HepG2 (cell line): ENCODE measurements around the gene NT5C3B. TPM values are rescaled to one million over a fixed set of nuclear protein-coding genes. Genes with fewer than 3 reads are reported as not detected.
A peak's percentile ranks its signal among the peaks of the same experiment; 100 is the strongest.

Experiments
- ATF7-NPFF ChIP-seq: sonication (generic); formaldehyde crosslinking; IDR thresholded peaks from 2 replicates; pipeline ENCODE4 v1.8.1; 2023; ENCODE audit warnings: mild to moderate bottlenecking, low read depth, missing genetic modification reagents, moderate library complexity
- BRCA1 ChIP-seq: sonication (generic); formaldehyde crosslinking; IDR thresholded peaks from 2 replicates; pipeline ENCODE4 v1.4.0; 2020; ENCODE audit warnings: missing genetic modification reagents
- GABPB1 ChIP-seq: IDR thresholded peaks from 2 replicates; pipeline ENCODE4 v1.6.1; 2016; ENCODE audit warnings: mild to moderate bottlenecking, missing genetic modification reagents, moderate library complexity, missing compliant biosample characterization
- HOXA3 ChIP-seq: sonication (generic); formaldehyde crosslinking; IDR thresholded peaks from 2 replicates; pipeline ENCODE4 v1.5.0; 2020; ENCODE audit warnings: missing genetic modification reagents
- NR2F2 ChIP-seq: IDR thresholded peaks from 2 replicates; pipeline ENCODE4 v1.6.1; 2012; ENCODE audit warnings: low read depth, inconsistent platforms, borderline replicate concordance
- RFX1 ChIP-seq: fragments of 450-650 bp; IDR thresholded peaks from 2 replicates; pipeline ENCODE4 v1.6.1; 2017
- SMARCE1 ChIP-seq: fragments of 450-650 bp; IDR thresholded peaks from 2 replicates; pipeline ENCODE4 v1.6.1; 2017; ENCODE audit warnings: borderline replicate concordance
- ZNF333 ChIP-seq: sonication (generic); formaldehyde crosslinking; IDR thresholded peaks from 2 replicates; pipeline ENCODE4 v1.4.0; 2020; ENCODE audit warnings: mild to moderate bottlenecking, missing genetic modification reagents, borderline replicate concordance
- ZNF550 ChIP-seq: sonication (generic); formaldehyde crosslinking; IDR thresholded peaks from 2 replicates; pipeline ENCODE4 v1.4.0; 2020; ENCODE audit warnings: mild to moderate bottlenecking, missing genetic modification reagents, borderline replicate concordance
- ZNF781 ChIP-seq: sonication (generic); formaldehyde crosslinking; IDR thresholded peaks from 2 replicates; pipeline ENCODE4 v1.5.1; 2020; ENCODE audit warnings: borderline replicate concordance, mild to moderate bottlenecking, missing genetic modification reagents; ENCODE audit errors: not compliant biosample characterization
- polyA plus RNA-seq, 8 experiments: library from polyadenylated mRNA; depleted of rRNA in 3 of 8; stranded (reverse) in 7 of 8; unstranded in 1 of 8; fragments of >200 nt; fragmentation: Illumina TruSeq in 4 of 8; extraction: Trizol in 4 of 8; gene quantifications; 2 replicates each; pipeline versions ENCODE4 v1.2.1 to v1.2.3, GENCODE V29; 2011 to 2016; ENCODE audit warnings: low read depth in 4 of 8, missing spikeins in 1 of 8, mixed read lengths in 1 of 8; ENCODE audit not compliant: insufficient read depth in 1 of 8
- total RNA-seq, 5 experiments: library from RNA; depleted of rRNA; stranded (reverse); fragments of >200 nt; fragmentation: Illumina TruSeq; extraction: Trizol; gene quantifications; 2 replicates each; pipeline ENCODE4 v1.2.3, GENCODE V29; 2016; ENCODE audit warnings: low read depth in 1 of 5
- TF ChIP-seq, protein P1 (sequence below): sonication (generic); formaldehyde crosslinking; IDR thresholded peaks from 2 replicates; pipeline ENCODE4 v1.4.0; 2020; ENCODE audit warnings: mild to moderate bottlenecking, missing genetic modification reagents
- TF ChIP-seq, protein P2 (sequence below): sonication (generic); formaldehyde crosslinking; IDR thresholded peaks from 2 replicates; pipeline ENCODE4 v1.8.0; 2023; ENCODE audit warnings: mild to moderate bottlenecking, missing genetic modification reagents
- TF ChIP-seq, protein P3 (sequence below): sonication (generic); formaldehyde crosslinking; IDR thresholded peaks from 2 replicates; pipeline ENCODE4 v1.4.0; 2020; ENCODE audit warnings: missing genetic modification reagents
- TF ChIP-seq, protein P4 (sequence below): sonication (generic); formaldehyde crosslinking; IDR thresholded peaks from 2 replicates; pipeline ENCODE4 v1.5.0; 2020; ENCODE audit warnings: mild to moderate bottlenecking, low read depth, missing genetic modification reagents, borderline replicate concordance
- TF ChIP-seq, protein P5 (sequence below): sonication (generic); formaldehyde crosslinking; IDR thresholded peaks from 2 replicates; pipeline ENCODE4 v1.9.0; 2022; ENCODE audit warnings: low read depth, missing genetic modification reagents
- TF ChIP-seq, protein P6 (sequence below): sonication (generic); formaldehyde crosslinking; IDR thresholded peaks from 2 replicates; pipeline ENCODE4 v1.5.0; 2020; ENCODE audit warnings: missing genetic modification reagents, mild to moderate bottlenecking, borderline replicate concordance

Gene NT5C3B
- total and polyA plus RNA-seq, 2 of the 13 experiments (the other 11 are each of a cell fraction or from before 2014, with no cell fraction given) = 104 to 126 TPM

DNA sequence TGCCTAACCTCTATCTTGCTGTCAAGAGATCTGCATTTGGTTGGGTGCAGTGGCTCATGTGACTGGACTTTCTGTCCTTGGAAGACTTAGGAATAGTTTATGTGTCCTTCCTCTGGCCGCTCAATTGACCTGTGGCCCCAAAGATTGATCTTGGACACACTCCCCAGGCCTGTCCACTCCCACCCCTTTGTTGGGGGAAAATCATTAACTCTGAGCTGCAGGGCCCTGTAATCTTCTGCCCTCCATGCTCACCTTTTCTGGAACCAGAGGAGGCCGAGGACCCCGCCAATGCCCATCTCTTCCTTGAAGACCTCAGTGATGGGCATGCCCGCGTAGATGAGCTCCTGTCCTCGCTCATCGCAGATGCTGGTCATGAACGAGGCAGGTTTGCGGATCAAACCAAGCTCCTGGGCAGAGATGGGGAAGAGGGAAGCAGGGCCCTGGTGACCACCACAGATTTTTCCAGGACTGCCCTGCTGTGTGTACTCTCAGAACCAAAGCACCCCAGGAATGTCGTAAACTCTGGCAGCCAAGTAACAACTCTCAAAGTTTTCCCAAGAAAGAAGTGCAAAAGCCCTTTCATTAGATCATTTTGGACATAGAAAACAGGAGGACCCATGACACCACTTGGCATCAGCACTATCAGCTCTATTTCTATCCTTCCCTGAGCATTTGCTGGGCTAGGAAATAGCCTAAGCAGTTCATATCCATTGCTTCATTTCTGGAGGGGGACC, 37.7 kb upstream of the NT5C3B start (continued):
- TF ChIP-seq GABPB1 (CRISPR knock-in tag) (no peak), ZNF781 (no peak), SMARCE1 (no peak), HOXA3 (CRISPR knock-in tag) (peak; percentile 40; the same call in 1 of the 2 replicates), BRCA1 (CRISPR knock-in tag) (no peak), NR2F2 (peak; percentile 70), RFX1 (no peak), ZNF550 (CRISPR knock-in tag) (no peak), ZNF333 (CRISPR knock-in tag) (no peak), ATF7-NPFF (CRISPR knock-in tag) (no peak)
- TF ChIP-seq, protein P1, sequence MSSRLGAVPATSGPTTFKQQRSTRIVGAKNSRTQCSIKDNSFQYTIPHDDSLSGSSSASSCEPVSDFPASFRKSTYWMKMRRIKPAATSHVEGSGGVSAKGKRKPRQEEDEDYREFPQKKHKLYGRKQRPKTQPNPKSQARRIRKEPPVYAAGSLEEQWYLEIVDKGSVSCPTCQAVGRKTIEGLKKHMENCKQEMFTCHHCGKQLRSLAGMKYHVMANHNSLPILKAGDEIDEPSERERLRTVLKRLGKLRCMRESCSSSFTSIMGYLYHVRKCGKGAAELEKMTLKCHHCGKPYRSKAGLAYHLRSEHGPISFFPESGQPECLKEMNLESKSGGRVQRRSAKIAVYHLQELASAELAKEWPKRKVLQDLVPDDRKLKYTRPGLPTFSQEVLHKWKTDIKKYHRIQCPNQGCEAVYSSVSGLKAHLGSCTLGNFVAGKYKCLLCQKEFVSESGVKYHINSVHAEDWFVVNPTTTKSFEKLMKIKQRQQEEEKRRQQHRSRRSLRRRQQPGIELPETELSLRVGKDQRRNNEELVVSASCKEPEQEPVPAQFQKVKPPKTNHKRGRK (CRISPR knock-in tag) = no peak
- TF ChIP-seq, protein P2, sequence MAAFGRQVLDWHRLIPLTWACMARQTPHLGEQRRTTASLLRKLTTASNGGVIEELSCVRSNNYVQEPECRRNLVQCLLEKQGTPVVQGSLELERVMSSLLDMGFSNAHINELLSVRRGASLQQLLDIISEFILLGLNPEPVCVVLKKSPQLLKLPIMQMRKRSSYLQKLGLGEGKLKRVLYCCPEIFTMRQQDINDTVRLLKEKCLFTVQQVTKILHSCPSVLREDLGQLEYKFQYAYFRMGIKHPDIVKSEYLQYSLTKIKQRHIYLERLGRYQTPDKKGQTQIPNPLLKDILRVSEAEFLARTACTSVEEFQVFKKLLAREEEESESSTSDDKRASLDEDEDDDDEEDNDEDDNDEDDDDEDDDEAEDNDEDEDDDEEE (CRISPR knock-in tag) = no peak
- TF ChIP-seq, protein P3, sequence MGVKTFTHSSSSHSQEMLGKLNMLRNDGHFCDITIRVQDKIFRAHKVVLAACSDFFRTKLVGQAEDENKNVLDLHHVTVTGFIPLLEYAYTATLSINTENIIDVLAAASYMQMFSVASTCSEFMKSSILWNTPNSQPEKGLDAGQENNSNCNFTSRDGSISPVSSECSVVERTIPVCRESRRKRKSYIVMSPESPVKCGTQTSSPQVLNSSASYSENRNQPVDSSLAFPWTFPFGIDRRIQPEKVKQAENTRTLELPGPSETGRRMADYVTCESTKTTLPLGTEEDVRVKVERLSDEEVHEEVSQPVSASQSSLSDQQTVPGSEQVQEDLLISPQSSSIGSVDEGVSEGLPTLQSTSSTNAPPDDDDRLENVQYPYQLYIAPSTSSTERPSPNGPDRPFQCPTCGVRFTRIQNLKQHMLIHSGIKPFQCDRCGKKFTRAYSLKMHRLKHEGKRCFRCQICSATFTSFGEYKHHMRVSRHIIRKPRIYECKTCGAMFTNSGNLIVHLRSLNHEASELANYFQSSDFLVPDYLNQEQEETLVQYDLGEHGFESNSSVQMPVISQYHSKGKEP (CRISPR knock-in tag) = no peak
- TF ChIP-seq, protein P4, sequence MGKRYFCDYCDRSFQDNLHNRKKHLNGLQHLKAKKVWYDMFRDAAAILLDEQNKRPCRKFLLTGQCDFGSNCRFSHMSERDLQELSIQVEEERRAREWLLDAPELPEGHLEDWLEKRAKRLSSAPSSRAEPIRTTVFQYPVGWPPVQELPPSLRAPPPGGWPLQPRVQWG (CRISPR knock-in tag) = no peak
- TF ChIP-seq, protein P5, sequence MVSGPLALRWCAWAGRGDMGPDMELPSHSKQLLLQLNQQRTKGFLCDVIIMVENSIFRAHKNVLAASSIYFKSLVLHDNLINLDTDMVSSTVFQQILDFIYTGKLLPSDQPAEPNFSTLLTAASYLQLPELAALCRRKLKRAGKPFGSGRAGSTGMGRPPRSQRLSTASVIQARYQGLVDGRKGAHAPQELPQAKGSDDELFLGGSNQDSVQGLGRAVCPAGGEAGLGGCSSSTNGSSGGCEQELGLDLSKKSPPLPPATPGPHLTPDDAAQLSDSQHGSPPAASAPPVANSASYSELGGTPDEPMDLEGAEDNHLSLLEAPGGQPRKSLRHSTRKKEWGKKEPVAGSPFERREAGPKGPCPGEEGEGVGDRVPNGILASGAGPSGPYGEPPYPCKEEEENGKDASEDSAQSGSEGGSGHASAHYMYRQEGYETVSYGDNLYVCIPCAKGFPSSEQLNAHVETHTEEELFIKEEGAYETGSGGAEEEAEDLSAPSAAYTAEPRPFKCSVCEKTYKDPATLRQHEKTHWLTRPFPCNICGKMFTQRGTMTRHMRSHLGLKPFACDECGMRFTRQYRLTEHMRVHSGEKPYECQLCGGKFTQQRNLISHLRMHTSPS = no peak
- TF ChIP-seq, protein P6, sequence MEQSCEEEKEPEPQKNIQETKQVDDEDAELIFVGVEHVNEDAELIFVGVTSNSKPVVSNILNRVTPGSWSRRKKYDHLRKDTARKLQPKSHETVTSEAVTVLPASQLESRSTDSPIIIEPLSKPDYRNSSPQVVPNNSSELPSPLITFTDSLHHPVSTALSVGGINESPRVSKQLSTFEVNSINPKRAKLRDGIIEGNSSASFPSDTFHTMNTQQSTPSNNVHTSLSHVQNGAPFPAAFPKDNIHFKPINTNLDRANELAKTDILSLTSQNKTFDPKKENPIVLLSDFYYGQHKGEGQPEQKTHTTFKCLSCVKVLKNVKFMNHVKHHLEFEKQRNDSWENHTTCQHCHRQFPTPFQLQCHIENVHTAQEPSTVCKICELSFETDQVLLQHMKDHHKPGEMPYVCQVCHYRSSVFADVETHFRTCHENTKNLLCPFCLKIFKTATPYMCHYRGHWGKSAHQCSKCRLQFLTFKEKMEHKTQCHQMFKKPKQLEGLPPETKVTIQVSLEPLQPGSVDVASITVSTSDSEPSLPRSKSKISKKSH (CRISPR knock-in tag) = no peak
- TF ChIP-seq, all 625 proteins: peak for 48
